ENCODE results near the gene GRAMD1C.

GRAMD1C gene

GRCh38 chr3:113906568-113907140, 68.1 kb downstream of the GRAMD1C start:
- DNase-seq = no peak
- intact Hi-C loops (cut with DNase I; ENCODE audit: low total_unique reads) = no loop called here

DNA sequence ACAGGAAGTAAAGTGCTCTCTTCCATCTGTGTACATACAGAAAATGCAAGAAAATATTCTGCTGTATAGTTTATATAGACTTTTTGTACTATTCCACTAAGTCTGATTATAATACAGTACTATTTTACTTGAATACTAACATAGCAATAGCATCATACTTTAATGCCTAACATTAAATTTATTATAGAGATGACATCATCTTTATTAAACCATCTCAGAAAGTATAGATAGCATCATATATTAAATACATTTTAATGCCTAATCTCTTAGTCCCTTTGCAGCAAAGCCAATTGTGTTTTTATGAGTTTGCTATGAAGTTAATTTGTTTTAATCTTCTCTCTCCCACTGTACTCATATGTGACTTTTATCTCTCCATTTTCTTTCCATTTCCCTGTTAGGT, 69.5 kb downstream of the GRAMD1C start:
- no peak for DNase-seq
- Histone ChIP-seq H3K36me3 (no peaks in the 10 kb centered on the region), H3K4me3 (no peak overlapping the region), H3K4me1 (no peaks in the 10 kb centered on the region), H3K27me3 (no peaks in the 10 kb centered on the region), H3K27ac (no peak overlapping the region), H3K9me3 (no peaks in the 10 kb centered on the region)
- TF ChIP-seq CTCF (IDR thresholded peaks at IDR 0.05) = no peak
- intact Hi-C loops (cut with DNase I; ENCODE audit: low total_unique reads) = no loop called here

More at GRCh38 chr3:113906568-113907140, 68.1 kb downstream of the GRAMD1C start:
- Histone ChIP-seq H3K27ac (no peak overlapping the region), H3K36me3 (no peaks in the 10 kb centered on the region), H3K27me3 (no peaks in the 10 kb centered on the region), H3K4me3 (no peak overlapping the region), H3K4me1 (no peaks in the 10 kb centered on the region), H3K9me3 (no peaks in the 10 kb centered on the region)
- TF ChIP-seq CTCF (IDR thresholded peaks at IDR 0.05) = no peak

GRCh38 chr3:113910966-113911365, 72.4 kb downstream of the GRAMD1C start:
- TF ChIP-seq CTCF (IDR thresholded peaks at IDR 0.05) = no peak
- no peak overlapping the region for H3K27ac ChIP-seq
- H3K4me3 ChIP-seq = no peak overlapping the region
- DNase-seq = no peak
- no peaks in the 10 kb centered on the region for H3K9me3 ChIP-seq
- no peaks in the 10 kb centered on the region for H3K36me3 ChIP-seq
- intact Hi-C loops (cut with DNase I; ENCODE audit: low total_unique reads) = no loop called here
- H3K4me1 ChIP-seq = no peaks in the 10 kb centered on the region
- no peaks in the 10 kb centered on the region for H3K27me3 ChIP-seq

DNA sequence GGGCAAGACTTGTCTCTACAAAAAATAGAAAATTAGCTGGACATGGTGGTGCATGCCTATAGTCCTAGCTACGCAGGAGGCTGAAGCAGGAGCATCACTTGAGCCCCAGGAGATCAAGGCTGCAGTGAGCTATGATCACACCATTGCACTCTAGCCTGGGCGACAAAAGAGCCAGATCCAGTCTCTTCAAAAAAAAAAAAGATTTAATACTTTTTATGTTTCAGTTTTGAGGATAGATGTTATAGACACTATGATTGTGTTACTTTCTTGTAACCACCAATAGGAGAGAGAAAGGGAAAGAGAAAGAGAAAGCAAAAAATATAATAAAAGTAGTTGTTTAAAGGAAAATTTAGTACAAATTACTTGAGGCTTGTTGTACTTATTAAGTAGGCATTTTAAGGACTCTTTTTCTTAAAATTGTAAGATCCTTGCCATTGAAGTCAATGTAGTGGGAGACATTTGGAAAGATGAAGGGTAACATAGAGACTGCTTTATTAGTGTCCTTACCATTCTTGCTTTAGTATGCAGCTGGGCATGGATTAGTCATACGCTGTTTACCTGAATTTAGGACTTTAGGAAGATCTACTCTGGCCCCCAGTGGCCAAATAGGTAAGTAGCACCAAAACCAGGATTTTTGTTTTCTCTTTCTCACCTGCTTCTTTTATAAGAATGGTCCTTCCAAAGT, 74.1 kb downstream of the GRAMD1C start:
- intact Hi-C loops (cut with DNase I; ENCODE audit: low total_unique reads) = no loop called here
- Histone ChIP-seq H3K27me3 (no peaks in the 10 kb centered on the region), H3K27ac (no peak overlapping the region), H3K4me1 (no peaks in the 10 kb centered on the region), H3K9me3 (no peaks in the 10 kb centered on the region), H3K36me3 (no peaks in the 10 kb centered on the region), H3K4me3 (no peak overlapping the region)
- DNase-seq = no peak
- TF ChIP-seq CTCF (IDR thresholded peaks at IDR 0.05) = peak in 1 of 2 experiments; percentile 30

GRCh38 chr3:113914646-113915045, 76.1 kb downstream of the GRAMD1C start:
- Histone ChIP-seq H3K4me3 (no peak overlapping the region), H3K36me3 (no peaks in the 10 kb centered on the region), H3K9me3 (no peaks in the 10 kb centered on the region), H3K27me3 (no peaks in the 10 kb centered on the region), H3K4me1 (no peaks in the 10 kb centered on the region), H3K27ac (no peak overlapping the region)
- TF ChIP-seq CTCF (IDR thresholded peaks at IDR 0.05) = no peak
- intact Hi-C loops (cut with DNase I; ENCODE audit: low total_unique reads) = no loop called here
- DNase-seq = no peak
